AG04449 (cell line): ENCODE results near the gene TAS1R1.

Source experiments
- CTCF ChIA-PET: fragments of 350-600 bp; formaldehyde crosslinking; extraction: SDS; loops from one replicate; lab custom pipeline; 2021; ENCODE audit warnings: antibody characterized with exemption; lab: Yijun Ruan, JAX
- POLR2A ChIA-PET: fragments of 400-600, 350-600 bp; formaldehyde crosslinking; extraction: SDS; loops from one replicate; lab custom pipeline; 2020; ENCODE audit warnings: antibody characterized with exemption, inconsistent platforms; lab: Yijun Ruan, JAX
- DNase-seq: peaks from one replicate; pipeline ENCODE4 v3.0.0-alpha.2; 2010; ENCODE audit warnings: low read depth, low spot score
- H3K4me3 ChIP-seq: 2 replicates; pipeline ENCODE4 v1.5.1; 2011; ENCODE audit warnings: low read depth, mild to moderate bottlenecking, control low read depth, low read length
- TF ChIP-seq, protein P1 (sequence below): IDR thresholded peaks from one replicate; pipeline ENCODE4 v1.5.1; 2011; ENCODE audit warnings: mild to moderate bottlenecking, moderate library complexity, low read length, control low read depth, inconsistent platforms; ENCODE audit not compliant: insufficient read depth; ENCODE audit errors: missing control alignments

TAS1R1 gene

GRCh38 chr1:6627031-6627430, 71.9 kb downstream of the TAS1R1 start:
- no peak overlapping the region for H3K4me3 ChIP-seq

DNA sequence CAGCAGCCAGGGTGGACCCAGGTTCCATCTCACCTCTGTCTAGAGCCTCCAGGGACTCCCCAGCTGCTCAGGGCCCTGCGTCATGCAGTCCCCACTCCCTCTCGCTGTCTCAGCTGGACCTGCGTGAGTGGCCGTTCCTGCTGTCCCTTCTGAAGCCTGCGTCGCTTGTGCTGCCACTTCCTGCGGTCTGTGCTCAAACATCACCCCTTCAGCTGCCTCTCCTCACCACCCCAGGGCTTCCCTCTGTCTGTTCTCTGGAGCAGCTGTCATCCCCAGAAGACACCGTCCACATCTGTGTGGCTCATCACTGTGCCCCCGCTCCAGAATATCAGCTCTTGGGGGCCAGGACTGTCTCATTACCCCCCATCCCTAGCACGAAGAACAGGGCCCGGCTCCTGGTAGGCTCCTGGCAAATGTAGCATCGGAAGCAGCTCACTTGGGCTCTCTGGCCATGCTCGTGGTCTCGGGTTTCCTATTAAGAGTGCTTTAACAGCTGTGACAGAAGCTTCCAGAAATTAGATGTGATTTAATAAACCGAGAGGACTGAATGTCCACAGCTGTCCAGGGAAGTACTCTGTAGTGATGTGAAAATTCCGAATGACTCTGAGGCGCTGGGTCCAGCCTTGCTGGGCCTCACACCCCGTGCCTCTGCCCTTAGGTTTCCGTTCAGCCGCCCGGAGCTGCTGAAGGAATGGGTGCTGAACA, 72.9 kb downstream of the TAS1R1 start:
- ChIA-PET CTCF (interaction anchor here (1.1 to 3.5 kb wide), 2 partner anchors 18 to 27 kb away, joined by 3 to 17 read pairs; no protein-coding TSS in a partner anchor), POLR2A (no interaction called here)
- H3K4me3 ChIP-seq = no peak overlapping the region
- TF ChIP-seq, protein P1, sequence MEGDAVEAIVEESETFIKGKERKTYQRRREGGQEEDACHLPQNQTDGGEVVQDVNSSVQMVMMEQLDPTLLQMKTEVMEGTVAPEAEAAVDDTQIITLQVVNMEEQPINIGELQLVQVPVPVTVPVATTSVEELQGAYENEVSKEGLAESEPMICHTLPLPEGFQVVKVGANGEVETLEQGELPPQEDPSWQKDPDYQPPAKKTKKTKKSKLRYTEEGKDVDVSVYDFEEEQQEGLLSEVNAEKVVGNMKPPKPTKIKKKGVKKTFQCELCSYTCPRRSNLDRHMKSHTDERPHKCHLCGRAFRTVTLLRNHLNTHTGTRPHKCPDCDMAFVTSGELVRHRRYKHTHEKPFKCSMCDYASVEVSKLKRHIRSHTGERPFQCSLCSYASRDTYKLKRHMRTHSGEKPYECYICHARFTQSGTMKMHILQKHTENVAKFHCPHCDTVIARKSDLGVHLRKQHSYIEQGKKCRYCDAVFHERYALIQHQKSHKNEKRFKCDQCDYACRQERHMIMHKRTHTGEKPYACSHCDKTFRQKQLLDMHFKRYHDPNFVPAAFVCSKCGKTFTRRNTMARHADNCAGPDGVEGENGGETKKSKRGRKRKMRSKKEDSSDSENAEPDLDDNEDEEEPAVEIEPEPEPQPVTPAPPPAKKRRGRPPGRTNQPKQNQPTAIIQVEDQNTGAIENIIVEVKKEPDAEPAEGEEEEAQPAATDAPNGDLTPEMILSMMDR = no peak
- DNase-seq = no peak

More at GRCh38 chr1:6627031-6627430, 71.9 kb downstream of the TAS1R1 start:
- TF ChIP-seq, protein P1 = no peak
- no peak for DNase-seq
- CTCF ChIA-PET = interaction anchor here (1.7 to 3.5 kb wide), 2 partner anchors 19 to 72 kb away, joined by 4 to 17 read pairs; partner anchors contain the start of gene TAS1R1
- POLR2A ChIA-PET = no interaction called here

DNA sequence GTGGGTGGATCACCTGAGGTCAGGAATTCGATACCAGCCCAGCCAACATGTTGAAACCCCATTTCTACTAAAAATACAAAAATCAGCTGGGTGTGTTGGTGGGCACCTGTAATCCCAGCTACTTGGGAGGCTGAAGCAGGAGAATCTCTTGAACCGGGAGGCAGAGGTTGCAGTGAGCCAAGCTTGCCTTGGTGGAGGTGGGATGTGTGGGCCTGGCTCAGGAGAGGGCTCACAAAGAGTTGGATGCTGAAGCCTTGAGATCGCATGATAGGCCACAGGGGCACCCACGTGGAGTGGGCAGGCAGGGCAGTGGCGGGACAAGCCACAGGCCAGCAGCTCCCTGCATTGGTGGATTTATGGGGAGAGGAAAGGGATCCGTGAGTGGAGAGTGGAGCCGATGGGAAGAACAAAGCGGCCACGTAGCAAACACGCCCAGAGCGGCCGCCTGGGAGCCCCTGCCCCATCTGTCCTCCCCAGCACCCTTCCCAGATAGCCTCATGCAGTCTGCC, 73.9 kb downstream of the TAS1R1 start:
- ChIA-PET CTCF (interaction anchor here (3.5 kb wide), 1 partner anchor 17 kb away, joined by 17 read pairs; no protein-coding TSS in a partner anchor), POLR2A (no interaction called here)
- DNase-seq = no peak
- TF ChIP-seq, protein P1 = no peak
- H3K4me3 ChIP-seq = no peak overlapping the region
